ENCODE measurements around the gene ARMC7.

ARMC7 gene

GRCh38 chr17:75109407-75110233 lies at the start of gene ARMC7:
Gene ARMC7 (plus strand): TSS chr17:75109969. CDS start chr17:75110289, 320 bp downstream.
- peaks cover 24% of the 10 kb centered on the region for H3K36me3 ChIP-seq (ENCODE audit: insufficient read depth, insufficient read length, low read length)
- no peak for TF ChIP-seq ZNF274 (IDR thresholded peaks at IDR 0.05; ENCODE audit: low read depth, low read length)
- no peak for TF ChIP-seq SUZ12 (IDR thresholded peaks at IDR 0.05; ENCODE audit: extremely low read depth, insufficient read depth, insufficient read length)
- no peak for TF ChIP-seq YY1 (IDR thresholded peaks at IDR 0.05; ENCODE audit: insufficient read depth, insufficient read length)
- peak; percentile 72 for DNase-seq (ENCODE audit: low read depth, low spot score)

GRCh38 chr17:75060434-75061054 lies 49.2 kb upstream of the ARMC7 start:
- H3K9me3 ChIP-seq (ENCODE audit: insufficient read depth, low read length): no peaks in the 10 kb centered on the region
- TF ChIP-seq SUZ12 (IDR thresholded peaks at IDR 0.05; ENCODE audit: extremely low read depth, insufficient read depth, insufficient read length): no peak
- TF ChIP-seq YY1 (IDR thresholded peaks at IDR 0.05; ENCODE audit: insufficient read depth, insufficient read length): no peak
- TF ChIP-seq ZNF274 (IDR thresholded peaks at IDR 0.05; ENCODE audit: low read depth, low read length): no peak
- no peak overlapping the region for H3K4me3 ChIP-seq (ENCODE audit: insufficient read length, low read depth)
- H3K27me3 ChIP-seq (ENCODE audit: insufficient read depth, insufficient read length): no peaks in the 10 kb centered on the region
- H3K4me1 ChIP-seq (ENCODE audit: insufficient read depth, insufficient read length): peaks cover 2% of the 10 kb centered on the region
- peaks cover 81% of the 10 kb centered on the region for H3K36me3 ChIP-seq (ENCODE audit: insufficient read depth, insufficient read length, low read length)
- H3K9ac ChIP-seq (ENCODE audit: insufficient read length, low read depth): no peak overlapping the region
- DNase-seq (ENCODE audit: low read depth, low spot score): no peak

More at GRCh38 chr17:75109407-75110233, at the start of gene ARMC7:
- peak within 1 kb of the TSS; percentile 83 for H3K4me3 ChIP-seq (ENCODE audit: insufficient read length, low read depth)
- no peaks in the 10 kb centered on the region for H3K9me3 ChIP-seq (ENCODE audit: insufficient read depth, low read length)
- H3K4me1 ChIP-seq (ENCODE audit: insufficient read depth, insufficient read length): peaks cover 7% of the 10 kb centered on the region
- no peaks in the 10 kb centered on the region for H3K27me3 ChIP-seq (ENCODE audit: insufficient read depth, insufficient read length)
- H3K9ac ChIP-seq (ENCODE audit: insufficient read length, low read depth): peak within 1 kb of the TSS; percentile 89

- Histone ChIP-seq H3K9ac (ENCODE audit: insufficient read length, low read depth) (no peak overlapping the region), H3K36me3 (ENCODE audit: insufficient read depth, insufficient read length, low read length) (peaks cover 78% of the 10 kb centered on the region), H3K9me3 (ENCODE audit: insufficient read depth, low read length) (no peaks in the 10 kb centered on the region), H3K4me1 (ENCODE audit: insufficient read depth, insufficient read length) (peaks cover 2% of the 10 kb centered on the region), H3K27me3 (ENCODE audit: insufficient read depth, insufficient read length) (no peaks in the 10 kb centered on the region), H3K4me3 (ENCODE audit: insufficient read length, low read depth) (no peak overlapping the region)
- no peak for DNase-seq (ENCODE audit: low read depth, low spot score)
- no peak for TF ChIP-seq ZNF274 (IDR thresholded peaks at IDR 0.05; ENCODE audit: low read depth, low read length)
- no peak for TF ChIP-seq SUZ12 (IDR thresholded peaks at IDR 0.05; ENCODE audit: extremely low read depth, insufficient read depth, insufficient read length)
- TF ChIP-seq YY1 (IDR thresholded peaks at IDR 0.05; ENCODE audit: insufficient read depth, insufficient read length): no peak
These were observed 48.7 kb upstream of the ARMC7 start for GRCh38 chr17:75061055-75061438.

- peaks cover 72% of the 10 kb centered on the region for H3K36me3 ChIP-seq (ENCODE audit: insufficient read depth, insufficient read length, low read length)
- no peaks in the 10 kb centered on the region for H3K27me3 ChIP-seq (ENCODE audit: insufficient read depth, insufficient read length)
- no peak for DNase-seq (ENCODE audit: low read depth, low spot score)
- no peak overlapping the region for H3K4me3 ChIP-seq (ENCODE audit: insufficient read length, low read depth)
- TF ChIP-seq ZNF274 (IDR thresholded peaks at IDR 0.05; ENCODE audit: low read depth, low read length): no peak
- no peak for TF ChIP-seq SUZ12 (IDR thresholded peaks at IDR 0.05; ENCODE audit: extremely low read depth, insufficient read depth, insufficient read length)
- no peak for TF ChIP-seq YY1 (IDR thresholded peaks at IDR 0.05; ENCODE audit: insufficient read depth, insufficient read length)
- H3K9me3 ChIP-seq (ENCODE audit: insufficient read depth, low read length): no peaks in the 10 kb centered on the region
- peaks cover 2% of the 10 kb centered on the region for H3K4me1 ChIP-seq (ENCODE audit: insufficient read depth, insufficient read length)
- H3K9ac ChIP-seq (ENCODE audit: insufficient read length, low read depth): no peak overlapping the region
These were observed 48.2 kb upstream of the ARMC7 start for GRCh38 chr17:75061618-75062017.

- TF ChIP-seq ZNF274 (IDR thresholded peaks at IDR 0.05; ENCODE audit: low read depth, low read length) (no peak), YY1 (IDR thresholded peaks at IDR 0.05; ENCODE audit: insufficient read depth, insufficient read length) (no peak), SUZ12 (IDR thresholded peaks at IDR 0.05; ENCODE audit: extremely low read depth, insufficient read depth, insufficient read length) (no peak)
- Histone ChIP-seq H3K4me1 (ENCODE audit: insufficient read depth, insufficient read length) (peaks cover 2% of the 10 kb centered on the region), H3K27me3 (ENCODE audit: insufficient read depth, insufficient read length) (no peaks in the 10 kb centered on the region), H3K9me3 (ENCODE audit: insufficient read depth, low read length) (no peaks in the 10 kb centered on the region), H3K36me3 (ENCODE audit: insufficient read depth, insufficient read length, low read length) (peaks cover 66% of the 10 kb centered on the region), H3K4me3 (ENCODE audit: insufficient read length, low read depth) (no peak overlapping the region), H3K9ac (ENCODE audit: insufficient read length, low read depth) (no peak overlapping the region)
- no peak for DNase-seq (ENCODE audit: low read depth, low spot score)
These were observed 46.6 kb upstream of the ARMC7 start for GRCh38 chr17:75063201-75063600.

- H3K9me3 ChIP-seq (ENCODE audit: insufficient read depth, low read length): no peaks in the 10 kb centered on the region
- TF ChIP-seq ZNF274 (IDR thresholded peaks at IDR 0.05; ENCODE audit: low read depth, low read length): no peak
- TF ChIP-seq YY1 (IDR thresholded peaks at IDR 0.05; ENCODE audit: insufficient read depth, insufficient read length): no peak
- TF ChIP-seq SUZ12 (IDR thresholded peaks at IDR 0.05; ENCODE audit: extremely low read depth, insufficient read depth, insufficient read length): no peak
- no peak for DNase-seq (ENCODE audit: low read depth, low spot score)
- H3K4me3 ChIP-seq (ENCODE audit: insufficient read length, low read depth): no peak overlapping the region
- no peak overlapping the region for H3K9ac ChIP-seq (ENCODE audit: insufficient read length, low read depth)
- peaks cover 2% of the 10 kb centered on the region for H3K4me1 ChIP-seq (ENCODE audit: insufficient read depth, insufficient read length)
- no peaks in the 10 kb centered on the region for H3K27me3 ChIP-seq (ENCODE audit: insufficient read depth, insufficient read length)
- peaks cover 66% of the 10 kb centered on the region for H3K36me3 ChIP-seq (ENCODE audit: insufficient read depth, insufficient read length, low read length)
These were observed 46.1 kb upstream of the ARMC7 start for GRCh38 chr17:75063626-75064025.

GRCh38 chr17:75064040-75064439 lies 45.7 kb upstream of the ARMC7 start:
- Histone ChIP-seq H3K9me3 (ENCODE audit: insufficient read depth, low read length) (no peaks in the 10 kb centered on the region), H3K4me3 (ENCODE audit: insufficient read length, low read depth) (no peak overlapping the region), H3K27me3 (ENCODE audit: insufficient read depth, insufficient read length) (no peaks in the 10 kb centered on the region), H3K4me1 (ENCODE audit: insufficient read depth, insufficient read length) (peaks cover 2% of the 10 kb centered on the region), H3K36me3 (ENCODE audit: insufficient read depth, insufficient read length, low read length) (peaks cover 66% of the 10 kb centered on the region), H3K9ac (ENCODE audit: insufficient read length, low read depth) (no peak overlapping the region)
- TF ChIP-seq YY1 (IDR thresholded peaks at IDR 0.05; ENCODE audit: insufficient read depth, insufficient read length): no peak
- no peak for TF ChIP-seq ZNF274 (IDR thresholded peaks at IDR 0.05; ENCODE audit: low read depth, low read length)
- no peak for TF ChIP-seq SUZ12 (IDR thresholded peaks at IDR 0.05; ENCODE audit: extremely low read depth, insufficient read depth, insufficient read length)
- no peak for DNase-seq (ENCODE audit: low read depth, low spot score)

Data from NT2/D1 (cell line).